ENCODE data around the gene URGCP. TPM values are rescaled to one million over a fixed set of nuclear protein-coding genes. Genes with fewer than 3 reads are reported as not detected.

The URGCP gene
- total and polyA plus RNA-seq, 2 experiments from 2014 or later: 7.2 to 13.2 TPM

DNA sequence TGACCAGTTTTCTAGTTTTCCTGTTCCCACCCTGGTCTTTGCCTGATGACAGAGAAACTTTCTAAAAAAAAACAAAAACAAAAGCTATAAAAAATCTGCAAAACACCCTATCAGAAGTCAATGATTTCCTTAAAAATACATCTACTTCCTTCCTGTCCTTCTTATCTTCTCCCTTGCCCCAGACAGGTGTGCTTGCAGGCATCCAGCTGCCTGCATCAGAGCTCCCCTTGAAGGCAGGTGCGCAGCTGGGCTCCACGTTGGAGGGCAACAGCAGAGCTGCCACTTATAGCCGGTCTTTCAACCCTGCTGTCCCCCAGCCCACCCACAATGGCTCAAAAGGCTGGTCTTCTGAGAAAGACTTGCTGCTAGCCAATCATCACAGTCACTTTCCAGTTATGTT is 49.6 kb upstream of the URGCP start (continued):
- no peak for TF ChIP-seq STAT1 (IDR thresholded peaks at IDR 0.05; ENCODE audit: unreplicated experiment)

DNA sequence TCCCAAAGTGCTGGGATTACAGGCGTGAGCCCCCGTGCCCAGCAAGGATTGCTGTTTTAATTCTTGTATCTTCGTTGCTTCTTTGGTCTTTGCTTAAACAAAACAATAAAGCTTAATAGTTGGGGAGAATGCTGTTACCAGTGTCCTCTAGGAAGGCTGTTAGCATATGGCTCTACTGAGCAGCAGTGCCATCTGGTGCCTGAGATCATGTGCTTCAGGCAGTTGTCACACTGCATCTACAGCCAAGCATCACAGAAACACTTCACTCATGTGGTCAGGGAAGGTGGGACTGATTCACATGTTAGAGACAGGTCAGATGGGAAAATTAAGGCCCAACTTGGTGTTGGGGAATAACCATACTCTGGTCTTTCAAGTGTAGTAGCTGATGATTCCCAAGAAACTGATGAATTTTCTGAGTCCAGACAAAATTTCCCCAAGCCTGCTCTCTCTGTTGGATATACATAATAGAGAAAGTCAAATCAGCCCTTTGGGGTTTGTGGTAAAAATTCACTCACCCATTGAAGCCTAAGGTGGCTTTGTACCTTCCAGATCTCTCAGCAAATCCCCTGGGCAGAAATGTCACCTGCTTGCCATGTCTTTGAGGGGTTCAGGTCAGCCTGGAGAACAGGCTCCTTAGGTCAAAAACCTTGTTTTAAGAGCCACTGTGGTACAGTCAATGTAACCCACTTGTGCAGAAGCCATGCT is 48.3 kb upstream of the URGCP start:
- Mint-ChIP-seq H3K4me3 (no peak overlapping the region), H3K27ac (no peak overlapping the region), H3K27me3 (ENCODE audit: insufficient read depth, low read depth, poor library complexity) (peaks cover 11% of the 10 kb centered on the region), H3K9me3 (peaks cover 5% of the 10 kb centered on the region), H3K36me3 (ENCODE audit: low read depth) (peaks cover 10% of the 10 kb centered on the region; the same call in 2 of the 3 replicates), H3K4me1 (peaks cover 7% of the 10 kb centered on the region; the same call in 2 of the 3 replicates)
- DNase-seq (ENCODE audit: low spot score): peak; percentile 79
- Histone ChIP-seq H3K4me3 (no peak overlapping the region), H3K9me2 (ENCODE audit: insufficient read depth) (no peaks in the 10 kb centered on the region), H3K4me2 (no peak overlapping the region), H3K79me2 (replicated peaks; ENCODE audit: insufficient read depth) (no peaks in the 10 kb centered on the region), H2AFZ (no peak overlapping the region), H4K20me1 (replicated peaks; ENCODE audit: insufficient read depth) (no peaks in the 10 kb centered on the region), H3F3A (replicated peaks; ENCODE audit: low read depth) (no peaks in the 10 kb centered on the region), H3K36me3 (ENCODE audit: insufficient read depth) (no peaks in the 10 kb centered on the region), H3K27me3 (ENCODE audit: insufficient read depth) (no peaks in the 10 kb centered on the region), H3K4me1 (ENCODE audit: insufficient read depth) (peaks cover 10% of the 10 kb centered on the region), H3K27ac (ENCODE audit: low read depth) (no peak overlapping the region)
- peak; percentile 99 for ATAC-seq
- no peak for TF ChIP-seq CREB1 (CRISPR knock-in tag; IDR thresholded peaks at IDR 0.05; ENCODE audit: low read depth)
- TF ChIP-seq, protein P1, sequence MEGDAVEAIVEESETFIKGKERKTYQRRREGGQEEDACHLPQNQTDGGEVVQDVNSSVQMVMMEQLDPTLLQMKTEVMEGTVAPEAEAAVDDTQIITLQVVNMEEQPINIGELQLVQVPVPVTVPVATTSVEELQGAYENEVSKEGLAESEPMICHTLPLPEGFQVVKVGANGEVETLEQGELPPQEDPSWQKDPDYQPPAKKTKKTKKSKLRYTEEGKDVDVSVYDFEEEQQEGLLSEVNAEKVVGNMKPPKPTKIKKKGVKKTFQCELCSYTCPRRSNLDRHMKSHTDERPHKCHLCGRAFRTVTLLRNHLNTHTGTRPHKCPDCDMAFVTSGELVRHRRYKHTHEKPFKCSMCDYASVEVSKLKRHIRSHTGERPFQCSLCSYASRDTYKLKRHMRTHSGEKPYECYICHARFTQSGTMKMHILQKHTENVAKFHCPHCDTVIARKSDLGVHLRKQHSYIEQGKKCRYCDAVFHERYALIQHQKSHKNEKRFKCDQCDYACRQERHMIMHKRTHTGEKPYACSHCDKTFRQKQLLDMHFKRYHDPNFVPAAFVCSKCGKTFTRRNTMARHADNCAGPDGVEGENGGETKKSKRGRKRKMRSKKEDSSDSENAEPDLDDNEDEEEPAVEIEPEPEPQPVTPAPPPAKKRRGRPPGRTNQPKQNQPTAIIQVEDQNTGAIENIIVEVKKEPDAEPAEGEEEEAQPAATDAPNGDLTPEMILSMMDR (conservative IDR thresholded peaks at IDR 0.05; ENCODE audit: low read depth in 2 of 2): peak; percentile 70 to 91

DNA sequence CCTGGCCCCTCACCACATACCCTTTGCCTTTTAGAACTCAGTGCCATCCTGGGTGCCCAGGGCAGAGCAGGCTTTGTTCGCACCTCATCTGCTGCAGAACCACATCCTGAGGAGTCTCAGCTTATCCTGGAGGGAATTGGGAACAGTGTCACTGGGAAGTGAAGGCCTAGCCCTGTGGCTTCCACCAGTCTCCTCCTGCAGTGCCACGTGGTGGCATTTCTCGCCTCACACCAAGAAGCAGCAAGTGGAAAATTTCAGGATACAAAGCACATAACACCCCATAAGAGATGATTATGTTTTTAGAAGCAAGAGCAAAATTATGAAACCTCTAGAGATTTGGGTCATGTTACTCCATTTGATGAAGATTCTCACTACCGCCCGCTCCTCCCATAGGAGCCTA is 46.7 kb upstream of the URGCP start:
- Mint-ChIP-seq H3K4me1 (peaks cover 9% of the 10 kb centered on the region; the same call in 2 of the 3 replicates), H3K4me3 (no peak overlapping the region), H3K27me3 (ENCODE audit: insufficient read depth, low read depth, poor library complexity) (peaks cover 5% of the 10 kb centered on the region), H3K36me3 (ENCODE audit: low read depth) (peaks cover 3% of the 10 kb centered on the region; the same call in 1 of the 3 replicates), H3K9me3 (no peaks in the 10 kb centered on the region), H3K27ac (no peak overlapping the region)
- Histone ChIP-seq H3K4me1 (ENCODE audit: insufficient read depth) (peaks cover 16% of the 10 kb centered on the region), H3K79me2 (replicated peaks; ENCODE audit: insufficient read depth) (no peaks in the 10 kb centered on the region), H3K27me3 (ENCODE audit: insufficient read depth) (no peaks in the 10 kb centered on the region), H4K20me1 (replicated peaks; ENCODE audit: insufficient read depth) (no peaks in the 10 kb centered on the region), H3K4me2 (no peak overlapping the region), H3K9me2 (ENCODE audit: insufficient read depth) (no peaks in the 10 kb centered on the region), H3K4me3 (no peak overlapping the region), H3K36me3 (ENCODE audit: insufficient read depth) (no peaks in the 10 kb centered on the region), H3F3A (replicated peaks; ENCODE audit: low read depth) (no peaks in the 10 kb centered on the region), H3K27ac (ENCODE audit: low read depth) (no peak overlapping the region), H2AFZ (no peak overlapping the region)
- ATAC-seq (no peak), DNase-seq (ENCODE audit: low spot score) (no peak)
- TF ChIP-seq, protein P2, sequence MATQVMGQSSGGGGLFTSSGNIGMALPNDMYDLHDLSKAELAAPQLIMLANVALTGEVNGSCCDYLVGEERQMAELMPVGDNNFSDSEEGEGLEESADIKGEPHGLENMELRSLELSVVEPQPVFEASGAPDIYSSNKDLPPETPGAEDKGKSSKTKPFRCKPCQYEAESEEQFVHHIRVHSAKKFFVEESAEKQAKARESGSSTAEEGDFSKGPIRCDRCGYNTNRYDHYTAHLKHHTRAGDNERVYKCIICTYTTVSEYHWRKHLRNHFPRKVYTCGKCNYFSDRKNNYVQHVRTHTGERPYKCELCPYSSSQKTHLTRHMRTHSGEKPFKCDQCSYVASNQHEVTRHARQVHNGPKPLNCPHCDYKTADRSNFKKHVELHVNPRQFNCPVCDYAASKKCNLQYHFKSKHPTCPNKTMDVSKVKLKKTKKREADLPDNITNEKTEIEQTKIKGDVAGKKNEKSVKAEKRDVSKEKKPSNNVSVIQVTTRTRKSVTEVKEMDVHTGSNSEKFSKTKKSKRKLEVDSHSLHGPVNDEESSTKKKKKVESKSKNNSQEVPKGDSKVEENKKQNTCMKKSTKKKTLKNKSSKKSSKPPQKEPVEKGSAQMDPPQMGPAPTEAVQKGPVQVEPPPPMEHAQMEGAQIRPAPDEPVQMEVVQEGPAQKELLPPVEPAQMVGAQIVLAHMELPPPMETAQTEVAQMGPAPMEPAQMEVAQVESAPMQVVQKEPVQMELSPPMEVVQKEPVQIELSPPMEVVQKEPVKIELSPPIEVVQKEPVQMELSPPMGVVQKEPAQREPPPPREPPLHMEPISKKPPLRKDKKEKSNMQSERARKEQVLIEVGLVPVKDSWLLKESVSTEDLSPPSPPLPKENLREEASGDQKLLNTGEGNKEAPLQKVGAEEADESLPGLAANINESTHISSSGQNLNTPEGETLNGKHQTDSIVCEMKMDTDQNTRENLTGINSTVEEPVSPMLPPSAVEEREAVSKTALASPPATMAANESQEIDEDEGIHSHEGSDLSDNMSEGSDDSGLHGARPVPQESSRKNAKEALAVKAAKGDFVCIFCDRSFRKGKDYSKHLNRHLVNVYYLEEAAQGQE (IDR thresholded peaks at IDR 0.05; ENCODE audit: unreplicated experiment): no peak
- TF ChIP-seq JUNB (IDR thresholded peaks at IDR 0.05; ENCODE audit: unreplicated experiment): no peak
- TF ChIP-seq POLR2AphosphoS5 (IDR thresholded peaks at IDR 0.05; ENCODE audit: low read depth): no peak
- no peak for TF ChIP-seq CREB1 (CRISPR knock-in tag; IDR thresholded peaks at IDR 0.05; ENCODE audit: low read depth)
- no peak for TF ChIP-seq STAT1 (IDR thresholded peaks at IDR 0.05; ENCODE audit: unreplicated experiment)
- no peak for TF ChIP-seq EZH2phosphoT487 (IDR thresholded peaks at IDR 0.05; ENCODE audit: unreplicated experiment)
- TF ChIP-seq, protein P1 (conservative IDR thresholded peaks at IDR 0.05; ENCODE audit: low read depth in 2 of 2): no peak
- no peak for TF ChIP-seq EZH2 (IDR thresholded peaks at IDR 0.05; ENCODE audit: low read depth, unreplicated experiment)
- no peak for TF ChIP-seq ZNF114 (CRISPR knock-in tag; IDR thresholded peaks at IDR 0.05)
- no peak for TF ChIP-seq ZNF331 (CRISPR knock-in tag; IDR thresholded peaks at IDR 0.05; ENCODE audit: low read depth)

Measured in GM23338 (cell line).